Endothelial cell of umbilical vein (primary cell): ENCODE results near the gene DDX42.

Experiments used
- EZH2 ChIP-seq: IDR thresholded peaks from 2 replicates; pipeline ENCODE4 v1.6.1; 2012; ENCODE audit warnings: borderline replicate concordance, low read depth, mild to moderate bottlenecking, moderate library complexity, low read length, inconsistent platforms; ENCODE audit not compliant: severe bottlenecking
- FOS ChIP-seq: IDR thresholded peaks from 2 replicates; pipeline ENCODE4 v1.6.1; 2011; ENCODE audit warnings: mild to moderate bottlenecking, low read length, moderate library complexity, borderline replicate concordance; ENCODE audit not compliant: insufficient read depth
- JUN ChIP-seq: IDR thresholded peaks from 2 replicates; pipeline ENCODE4 v1.6.1; 2011; ENCODE audit warnings: borderline replicate concordance, low read depth; ENCODE audit not compliant: insufficient read length, insufficient read depth
- MYC ChIP-seq: IDR thresholded peaks from one replicate; pipeline ENCODE4 v1.6.1; 2011; ENCODE audit warnings: mild to moderate bottlenecking, low read depth, low read length
- POLR2A ChIP-seq: IDR thresholded peaks from 2 replicates; pipeline ENCODE4 v1.6.1; 2012; ENCODE audit warnings: low read depth, mild to moderate bottlenecking, control low read depth, low read length
- POLR2AphosphoS5 ChIP-seq: IDR thresholded peaks from 2 replicates; pipeline ENCODE4 v1.6.1; 2012; ENCODE audit warnings: low read depth, mild to moderate bottlenecking, control low read depth, low read length, moderate library complexity; ENCODE audit not compliant: insufficient read depth
- TF ChIP-seq, protein P1 (sequence below), 2 donors: IDR thresholded peaks; 1 replicate in 1 of 2; 2 replicates in 1 of 2; pipeline ENCODE4 v1.5.1; 2011; ENCODE audit warnings: low read length in 2 of 2, mild to moderate bottlenecking in 2 of 2, moderate library complexity in 2 of 2, control low read depth in 1 of 2, inconsistent platforms in 1 of 2, low read depth in 1 of 2; ENCODE audit not compliant: insufficient read depth in 1 of 2; ENCODE audit errors: extremely low read depth in 1 of 2
- TF ChIP-seq, protein P2 (sequence below): IDR thresholded peaks from 2 replicates; pipeline ENCODE4 v1.6.1; 2011; ENCODE audit not compliant: insufficient read depth, insufficient read length

DNA sequence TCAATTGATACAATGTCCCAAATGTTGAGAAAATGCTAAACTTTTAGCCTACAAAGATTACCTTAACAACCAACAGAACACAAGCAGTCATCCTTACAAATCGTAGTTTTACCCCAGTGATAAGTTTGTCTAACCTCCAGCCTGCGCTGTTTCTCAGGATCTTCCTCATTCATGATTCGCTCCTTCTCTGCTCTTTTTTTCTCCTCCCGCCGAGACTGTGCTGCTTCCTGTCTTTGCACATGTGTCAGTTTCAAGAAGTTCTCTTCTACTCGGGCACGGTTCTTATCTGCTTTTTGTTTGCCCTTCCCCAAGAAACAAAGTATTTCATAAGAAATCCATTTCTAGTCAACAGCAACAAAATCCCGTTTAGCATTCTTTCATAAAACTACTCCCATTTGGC lies 22.2 kb upstream of the DDX42 start:
- TF ChIP-seq, protein P1, sequence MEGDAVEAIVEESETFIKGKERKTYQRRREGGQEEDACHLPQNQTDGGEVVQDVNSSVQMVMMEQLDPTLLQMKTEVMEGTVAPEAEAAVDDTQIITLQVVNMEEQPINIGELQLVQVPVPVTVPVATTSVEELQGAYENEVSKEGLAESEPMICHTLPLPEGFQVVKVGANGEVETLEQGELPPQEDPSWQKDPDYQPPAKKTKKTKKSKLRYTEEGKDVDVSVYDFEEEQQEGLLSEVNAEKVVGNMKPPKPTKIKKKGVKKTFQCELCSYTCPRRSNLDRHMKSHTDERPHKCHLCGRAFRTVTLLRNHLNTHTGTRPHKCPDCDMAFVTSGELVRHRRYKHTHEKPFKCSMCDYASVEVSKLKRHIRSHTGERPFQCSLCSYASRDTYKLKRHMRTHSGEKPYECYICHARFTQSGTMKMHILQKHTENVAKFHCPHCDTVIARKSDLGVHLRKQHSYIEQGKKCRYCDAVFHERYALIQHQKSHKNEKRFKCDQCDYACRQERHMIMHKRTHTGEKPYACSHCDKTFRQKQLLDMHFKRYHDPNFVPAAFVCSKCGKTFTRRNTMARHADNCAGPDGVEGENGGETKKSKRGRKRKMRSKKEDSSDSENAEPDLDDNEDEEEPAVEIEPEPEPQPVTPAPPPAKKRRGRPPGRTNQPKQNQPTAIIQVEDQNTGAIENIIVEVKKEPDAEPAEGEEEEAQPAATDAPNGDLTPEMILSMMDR (IDR thresholded peaks at IDR 0.05; ENCODE audit: extremely low read depth in 1 of 2, insufficient read depth in 1 of 2, low read depth in 1 of 2, low read length in 2 of 2): no peak
- TF ChIP-seq POLR2A (no peak), JUN (no peak), MYC (no peak), EZH2 (no peak), POLR2AphosphoS5 (no peak), FOS (no peak)
- TF ChIP-seq, protein P2, sequence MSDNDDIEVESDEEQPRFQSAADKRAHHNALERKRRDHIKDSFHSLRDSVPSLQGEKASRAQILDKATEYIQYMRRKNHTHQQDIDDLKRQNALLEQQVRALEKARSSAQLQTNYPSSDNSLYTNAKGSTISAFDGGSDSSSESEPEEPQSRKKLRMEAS: no peak
